Kidney (tissue), 14 donors: ENCODE results near the gene GABBR2. TPM values are rescaled to one million over a fixed set of nuclear protein-coding genes. Genes with fewer than 3 reads are reported as not detected.

ENCODE experiments used
- DNase-seq, 5 donors: peaks; one replicate each; pipeline ENCODE4 v3.0.0-alpha.2; 2013 to 2020
- FAIRE-seq: peaks from 2 replicates; lab custom pipeline; 2012; peaks lifted over from hg19 to GRCh38; lab: Jason Lieb, UNC
- H3K27ac ChIP-seq, 2 donors: one replicate each; pipeline ENCODE4 v1.7.0; 2013; ENCODE audit warnings: low read depth in 2 of 2, low read length in 2 of 2, inconsistent platforms in 1 of 2
- H3K27me3 ChIP-seq: one replicate; pipeline ENCODE4 v1.7.1; 2013; ENCODE audit warnings: low read length, inconsistent platforms; ENCODE audit not compliant: control insufficient read depth, insufficient read depth
- H3K36me3 ChIP-seq, 3 donors: one replicate each; pipeline versions ENCODE4 v1.7.0 to v1.7.1; 2013; ENCODE audit warnings: low read length in 3 of 3, control low read depth in 1 of 3, inconsistent platforms in 1 of 3; ENCODE audit not compliant: insufficient read depth in 3 of 3, control insufficient read depth in 2 of 3
- H3K4me1 ChIP-seq, 3 donors: one replicate each; pipeline versions ENCODE4 v1.7.0 to v1.7.1; 2013; ENCODE audit warnings: low read length in 3 of 3, inconsistent platforms in 1 of 3, low read depth in 1 of 3; ENCODE audit not compliant: control insufficient read depth in 2 of 3, insufficient read depth in 2 of 3
- H3K4me3 ChIP-seq, 3 donors: one replicate each; pipeline versions ENCODE4 v1.7.0 to v1.8.1; 2013; ENCODE audit warnings: low read length in 3 of 3, control low read depth in 1 of 3, inconsistent platforms in 1 of 3
- H3K9ac ChIP-seq, 3 donors: one replicate each; pipeline versions ENCODE4 v1.7.0 to v1.7.1; 2013; ENCODE audit warnings: low read length in 3 of 3, control low read depth in 1 of 3, inconsistent platforms in 1 of 3
- H3K9me3 ChIP-seq, 3 donors: one replicate each; pipeline versions ENCODE4 v1.7.0 to v1.7.1; 2013; ENCODE audit warnings: low read length in 3 of 3, control low read depth in 1 of 3, inconsistent platforms in 1 of 3; ENCODE audit not compliant: control insufficient read depth in 2 of 3, insufficient read depth in 1 of 3
- intact Hi-C: fragments of 100-400 bp; cut with DNase I; formaldehyde crosslinking; loops from one replicate; pipeline ENCODE4 v1.11.1; 2022
- polyA plus RNA-seq: library from polyadenylated mRNA; stranded (reverse); fragments of 350-450 nt; fragmentation: Illumina TruSeq; extraction: RNeasy Lipid Tissue Mini Kit (QIAGEN cat#74804); gene quantifications from one replicate; pipeline ENCODE4 v1.2.3, GENCODE V29; 2014; ENCODE audit warnings: low read depth, low replicate concordance; ENCODE audit not compliant: insufficient read depth
- total RNA-seq: library from RNA; stranded (reverse); fragmentation: NEBNext Ultra II Directional; extraction: Animal tissue kit (Norgen Biotek cat#: 25700); gene quantifications from one replicate; pipeline ENCODE4 v1.2.1, GENCODE V29; 2021
- TF ChIP-seq, protein P1 (sequence below): IDR thresholded peaks from 3 replicates; pipeline ENCODE4 v1.5.1; 2012; ENCODE audit warnings: mild to moderate bottlenecking, moderate library complexity, borderline replicate concordance; ENCODE audit not compliant: insufficient read depth; ENCODE audit errors: extremely low read depth
- donor health status: control.
- donor health status: control.
- donor health status: control.
- donor health status: control.
- donor health status: control.
- donor health status: DM: yes; HTN: yes; CAD: no.
- donor health status: Normal renal cell carcinoma (clear cell type).

Gene GABBR2
- total and polyA plus RNA-seq, 2 donors from 2014 or later: 0.06 TPM; not detected in 1

DNA sequence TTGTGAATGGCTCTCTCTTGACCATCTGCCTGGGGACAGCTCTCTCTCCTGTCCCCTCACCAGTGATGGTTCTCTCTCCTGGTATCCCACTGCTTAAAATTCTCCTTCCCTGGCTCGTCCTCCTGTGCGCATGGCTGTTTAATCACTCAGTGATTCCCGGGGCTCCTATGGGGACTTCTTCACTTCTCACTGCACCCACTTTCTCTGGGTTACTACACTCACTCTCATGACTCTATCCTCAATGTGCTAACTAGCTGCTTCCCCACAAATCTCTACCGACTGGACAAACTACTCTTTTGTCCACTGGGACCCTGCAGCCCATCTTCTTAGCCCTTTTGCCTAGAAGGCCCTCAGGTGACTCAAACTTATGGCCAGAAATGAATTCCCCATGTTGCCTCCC lies 364.2 kb downstream of the GABBR2 start:
- Histone ChIP-seq H3K27me3 (no peaks in the 10 kb centered on the region), H3K9me3 (no peaks in the 10 kb centered on the region), H3K4me3 (no peak overlapping the region), H3K36me3 (no peaks in the 10 kb centered on the region), H3K4me1 (no peaks in the 10 kb centered on the region), H3K9ac (no peak overlapping the region), H3K27ac (no peak overlapping the region)
- intact Hi-C loops: no loop called here
- no peak for DNase-seq
- TF ChIP-seq, protein P1, sequence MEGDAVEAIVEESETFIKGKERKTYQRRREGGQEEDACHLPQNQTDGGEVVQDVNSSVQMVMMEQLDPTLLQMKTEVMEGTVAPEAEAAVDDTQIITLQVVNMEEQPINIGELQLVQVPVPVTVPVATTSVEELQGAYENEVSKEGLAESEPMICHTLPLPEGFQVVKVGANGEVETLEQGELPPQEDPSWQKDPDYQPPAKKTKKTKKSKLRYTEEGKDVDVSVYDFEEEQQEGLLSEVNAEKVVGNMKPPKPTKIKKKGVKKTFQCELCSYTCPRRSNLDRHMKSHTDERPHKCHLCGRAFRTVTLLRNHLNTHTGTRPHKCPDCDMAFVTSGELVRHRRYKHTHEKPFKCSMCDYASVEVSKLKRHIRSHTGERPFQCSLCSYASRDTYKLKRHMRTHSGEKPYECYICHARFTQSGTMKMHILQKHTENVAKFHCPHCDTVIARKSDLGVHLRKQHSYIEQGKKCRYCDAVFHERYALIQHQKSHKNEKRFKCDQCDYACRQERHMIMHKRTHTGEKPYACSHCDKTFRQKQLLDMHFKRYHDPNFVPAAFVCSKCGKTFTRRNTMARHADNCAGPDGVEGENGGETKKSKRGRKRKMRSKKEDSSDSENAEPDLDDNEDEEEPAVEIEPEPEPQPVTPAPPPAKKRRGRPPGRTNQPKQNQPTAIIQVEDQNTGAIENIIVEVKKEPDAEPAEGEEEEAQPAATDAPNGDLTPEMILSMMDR: no peak
- FAIRE-seq: no peak

GRCh38 chr9:98342820-98343210 lies 365.9 kb downstream of the GABBR2 start:
- no peaks in the 10 kb centered on the region for H3K9me3 ChIP-seq
- DNase-seq (no peak), FAIRE-seq (no peak)
- no peak overlapping the region for H3K4me3 ChIP-seq
- intact Hi-C loops: no loop called here
- H3K4me1 ChIP-seq: no peaks in the 10 kb centered on the region
- TF ChIP-seq, protein P1: no peak
- no peak overlapping the region for H3K9ac ChIP-seq
- H3K27me3 ChIP-seq: no peaks in the 10 kb centered on the region
- H3K27ac ChIP-seq: no peak overlapping the region
- no peaks in the 10 kb centered on the region for H3K36me3 ChIP-seq

DNA sequence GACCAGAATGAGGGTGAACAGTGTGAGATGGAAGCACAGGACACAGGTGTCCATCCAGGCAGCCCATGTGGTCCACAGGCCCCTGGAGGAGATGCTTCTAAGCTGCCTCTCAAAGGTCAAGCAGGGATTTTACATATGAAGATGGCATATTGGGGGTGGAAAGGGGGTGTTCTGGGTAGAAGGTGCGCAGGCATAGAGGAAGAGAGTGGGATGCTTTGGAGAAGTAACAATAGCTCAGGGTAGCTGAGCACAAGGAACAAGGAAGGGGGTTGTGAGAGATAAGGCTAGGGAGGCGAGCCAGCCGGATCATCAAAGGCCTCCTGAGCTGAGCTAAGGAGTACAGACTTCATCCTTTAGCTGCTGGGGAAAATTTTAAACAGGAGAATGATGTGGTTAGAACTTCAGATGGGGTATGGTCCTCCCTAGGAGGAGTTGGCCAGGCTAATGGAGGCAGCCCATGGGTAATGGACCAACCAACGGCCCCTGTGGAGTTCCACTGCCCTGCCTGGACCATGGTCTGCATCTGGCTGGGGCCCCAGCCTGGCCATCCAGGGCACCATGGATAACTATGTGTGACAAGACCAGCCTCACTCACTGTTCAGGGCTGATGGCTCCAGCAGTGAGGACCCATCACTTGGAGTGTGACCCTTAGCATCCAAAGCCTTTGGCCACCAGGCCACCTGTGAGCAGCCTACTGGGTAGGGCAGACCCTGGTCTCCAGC lies 366.5 kb downstream of the GABBR2 start:
- TF ChIP-seq, protein P1: no peak
- Histone ChIP-seq H3K4me3 (no peak overlapping the region), H3K27me3 (no peaks in the 10 kb centered on the region), H3K9me3 (no peaks in the 10 kb centered on the region), H3K36me3 (no peaks in the 10 kb centered on the region), H3K4me1 (no peaks in the 10 kb centered on the region), H3K9ac (no peak overlapping the region), H3K27ac (no peak overlapping the region)
- intact Hi-C loops: no loop called here
- FAIRE-seq (no peak), DNase-seq (no peak)
